Hair follicle dermal papilla cell (primary cell): ENCODE data around the gene SULT1A1. TPM values are rescaled to one million over a fixed set of nuclear protein-coding genes. Genes with fewer than 3 reads are reported as not detected.

Experiments used
- total RNA-seq: library from RNA; depleted of rRNA; stranded (reverse); fragments of >200 nt; gene quantifications from 2 replicates; pipeline ENCODE4 v1.2.3, GENCODE V29; 2012

Gene SULT1A1
- total RNA-seq = 0.16 and 0.61 TPM in 2 replicates

DNA sequence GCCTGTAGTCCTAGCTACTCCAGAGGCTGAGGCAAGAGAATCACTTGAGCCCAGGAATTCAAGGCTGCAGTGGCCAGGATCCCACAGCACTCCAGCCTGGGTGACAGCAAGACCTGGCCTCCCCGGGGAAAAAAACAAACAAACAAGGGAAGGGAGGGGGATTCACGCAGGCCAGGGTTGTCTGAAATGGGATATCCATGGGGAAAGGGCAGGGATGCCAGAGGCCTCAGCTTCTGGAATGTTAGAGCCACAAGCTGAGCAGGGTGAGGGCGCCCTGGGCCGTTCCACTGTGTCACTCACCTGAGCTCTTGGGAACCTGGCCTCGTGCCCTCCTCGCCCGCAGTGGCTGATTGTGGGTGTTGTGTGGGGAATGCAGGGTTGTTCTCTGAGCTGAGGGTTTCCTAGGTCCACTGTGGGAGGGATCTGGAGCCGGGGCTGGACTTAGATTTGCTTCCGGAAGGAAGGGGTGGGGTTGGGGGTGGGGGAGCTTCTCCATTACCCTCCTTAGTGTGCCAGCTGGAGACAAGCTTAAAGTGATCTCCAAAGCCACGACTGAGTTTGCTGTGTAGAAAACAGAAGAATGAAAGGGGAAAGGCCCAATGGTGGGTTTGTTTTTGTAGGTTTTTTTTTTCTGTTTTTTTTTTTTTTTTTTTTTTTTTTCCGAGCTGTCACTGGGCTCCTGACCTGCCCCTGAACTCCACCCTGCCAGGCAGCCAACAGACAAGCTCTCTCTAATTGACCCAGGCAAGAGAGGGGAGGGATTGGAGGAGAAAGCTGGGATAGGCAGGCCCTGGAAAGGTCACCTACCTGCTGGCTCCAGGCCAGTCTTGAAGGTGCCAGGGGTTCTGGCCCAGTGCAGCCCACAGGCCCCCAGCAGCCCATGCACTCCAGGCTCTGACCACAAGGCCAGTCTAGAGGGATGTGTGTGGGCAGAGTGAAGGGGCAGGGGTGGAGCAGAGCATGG lies at the start of gene SULT1A1:
Gene SULT1A1 (minus strand): TSS at position 414 of the 964 bp plus-strand sequence. CDS start 1,189 bp downstream, outside the sequence.

DNA sequence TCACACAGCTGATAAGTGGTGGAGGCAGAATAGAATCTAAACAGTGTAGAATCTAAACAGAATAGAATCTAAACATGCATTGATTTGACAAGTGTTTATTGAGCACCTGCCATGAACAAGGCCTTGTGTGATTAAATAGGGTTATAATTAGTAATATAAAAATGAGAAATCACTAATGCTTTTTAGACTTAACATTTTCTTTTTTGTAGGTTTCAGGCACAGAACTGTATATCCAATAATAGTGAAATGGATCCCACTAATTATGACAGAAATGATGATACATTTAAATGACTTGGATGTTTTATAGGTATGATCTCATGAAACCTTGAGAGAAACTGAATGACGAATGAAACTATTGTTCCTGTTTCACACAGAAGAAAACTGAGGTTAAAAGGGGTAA lies 27.9 kb upstream of the SULT1A1 start, which contains the start of gene NPIPB8:
Gene NPIPB8 (plus strand): TSS at position 301 of the 400 bp plus-strand sequence. CDS start 296 bp downstream, outside the sequence.

DNA sequence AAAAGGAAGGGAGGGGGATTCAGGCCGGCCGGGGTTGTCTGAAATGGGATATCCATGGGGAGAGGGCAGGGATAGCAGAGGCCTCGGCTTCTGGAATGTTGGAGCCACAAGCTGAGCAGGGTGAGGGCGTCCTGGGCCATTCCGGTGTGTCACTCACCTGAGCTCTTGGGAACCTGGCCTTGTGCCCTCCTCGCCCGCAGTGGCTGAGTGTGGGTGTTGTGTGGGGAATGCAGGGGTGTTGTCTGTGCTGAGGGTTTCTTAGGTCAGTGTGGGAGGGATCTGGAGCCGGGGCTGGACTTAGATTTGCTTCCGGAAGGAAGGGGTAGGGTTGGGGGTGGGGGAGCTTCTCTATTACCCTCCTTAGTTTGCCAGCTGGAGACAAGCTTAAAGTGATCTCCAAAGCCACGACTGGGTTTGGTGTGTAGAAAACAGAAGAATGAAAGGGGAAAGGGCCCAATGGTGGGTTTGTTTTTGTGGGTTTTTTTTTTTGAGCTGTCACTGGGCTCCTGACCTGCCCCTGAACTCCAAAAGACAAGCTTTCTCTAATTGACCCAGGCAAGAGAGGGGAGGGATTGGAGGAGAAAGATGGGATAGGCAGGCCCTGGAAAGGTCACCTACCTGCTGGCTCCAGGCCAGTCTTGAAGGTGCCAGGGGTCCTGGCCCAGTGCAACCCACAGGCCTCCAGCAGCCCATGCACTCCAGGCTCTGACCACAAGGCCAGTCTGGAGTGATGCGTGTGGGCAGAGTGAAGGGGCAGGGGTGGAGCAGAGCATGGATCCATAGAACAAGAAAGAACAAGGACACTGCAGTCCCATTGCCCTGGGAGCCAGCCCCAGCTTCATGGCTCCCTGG lies 12.8 kb downstream of the SULT1A1 start, which contains the start of gene SULT1A2:
Gene SULT1A2 (minus strand): TSS at position 211 of the 852 bp plus-strand sequence. CDS start 1,120 bp downstream, outside the sequence.

Other genes with a start within 250 kb of the SULT1A1 start
- gene NPIPB6, start 246.5 kb downstream of the SULT1A1 start, total RNA-seq = not detected in 2 replicates
- gene EIF3CL, start 206.2 kb downstream of the SULT1A1 start, total RNA-seq = 37.6 and 48.9 TPM in 2 replicates
- not detected in 2 replicates for gene NPIPB7, start 137.7 kb downstream of the SULT1A1 start, total RNA-seq
- 16.0 and 16.4 TPM in 2 replicates for gene CLN3, start 118.0 kb downstream of the SULT1A1 start, total RNA-seq
- gene APOBR, start 115.4 kb downstream of the SULT1A1 start, total RNA-seq = not detected in 2 replicates
- not detected in 2 replicates for gene IL27, start 103.2 kb downstream of the SULT1A1 start, total RNA-seq
- gene NUPR1, start 71.1 kb downstream of the SULT1A1 start, total RNA-seq = 25.2 and 49.5 TPM in 2 replicates
- gene SGF29, start 56.1 kb downstream of the SULT1A1 start, total RNA-seq = 8.8 and 8.9 TPM in 2 replicates
- not detected in 2 replicates for gene SULT1A2, start 13.0 kb downstream of the SULT1A1 start, total RNA-seq
- gene NPIPB8, start 28.0 kb upstream of the SULT1A1 start, total RNA-seq = not detected in 2 replicates
- 56.1 and 69.3 TPM in 2 replicates for gene EIF3C, start 101.4 kb upstream of the SULT1A1 start, total RNA-seq
- 2.7 and 4.4 TPM in 2 replicates for gene NPIPB9, start 141.7 kb upstream of the SULT1A1 start, total RNA-seq
- gene ATXN2L, start 213.0 kb upstream of the SULT1A1 start, total RNA-seq = 51.1 and 61.3 TPM in 2 replicates
- gene TUFM, start 236.3 kb upstream of the SULT1A1 start, total RNA-seq = 73.0 and 74.9 TPM in 2 replicates